HG03521 (cell line): ENCODE data around the gene BSG.
"Not testable (repeated sequence)": the region's sequence is repeated elsewhere in the genome, so short reads cannot be mapped to it uniquely, and the experiment has no call there.

ENCODE experiments used
- ATAC-seq: cut with Tn5 transposase; IDR thresholded peaks from one replicate; pipeline ENCODE4 v1.9.1; 2021; ENCODE audit warnings: mild to moderate bottlenecking, moderate library complexity; ENCODE audit not compliant: unreplicated experiment

Gene BSG

DNA sequence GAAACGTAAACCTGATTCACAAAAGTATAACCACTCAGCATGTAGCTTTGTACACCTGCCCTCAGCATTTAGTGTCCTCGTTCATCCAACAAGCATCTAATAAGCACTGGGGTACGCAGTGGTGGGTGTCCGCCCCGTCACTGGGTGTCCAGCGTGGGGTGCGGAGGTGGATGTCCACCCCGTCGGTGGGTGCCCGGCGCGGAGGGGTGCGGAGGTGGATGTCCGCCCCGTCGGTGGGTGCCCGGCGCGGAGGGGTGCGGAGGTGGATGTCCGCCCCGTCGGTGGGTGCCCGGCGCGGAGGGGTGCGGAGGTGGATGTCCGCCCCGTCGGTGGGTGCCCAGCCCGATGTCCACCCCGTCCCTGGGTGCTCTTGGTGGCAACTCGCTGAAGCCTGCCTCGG is 12.8 kb downstream of the BSG start:
- not testable (repeated sequence) for ATAC-seq

DNA sequence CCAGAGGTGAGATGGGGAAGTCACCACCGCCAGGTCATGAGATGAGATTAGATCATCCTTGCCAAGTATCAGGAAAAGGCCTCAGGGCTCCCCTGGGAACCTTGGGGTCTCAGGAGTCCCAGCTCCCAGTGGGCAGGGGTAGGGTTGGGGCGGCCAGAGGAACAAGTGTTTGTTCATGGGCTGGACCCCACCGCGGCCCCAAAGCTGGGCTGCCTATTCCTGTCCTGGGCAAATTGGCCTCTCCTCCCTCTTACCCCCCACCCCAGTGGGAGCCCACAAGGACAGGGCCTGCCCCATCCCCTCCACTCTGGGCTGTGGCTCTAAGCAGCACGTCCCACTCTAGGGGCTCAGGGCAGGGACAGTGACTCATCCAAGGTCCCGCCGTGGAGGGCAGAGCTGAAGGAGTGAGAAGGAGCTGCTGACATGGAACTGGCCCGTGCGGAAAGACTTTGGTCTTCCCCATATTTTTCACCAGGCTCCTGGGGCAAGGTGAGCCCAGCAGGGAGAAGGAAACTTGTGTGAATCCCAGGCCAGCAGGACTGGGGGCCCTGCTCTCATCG is 13.2 kb downstream of the BSG start:
- ATAC-seq = no peak

DNA sequence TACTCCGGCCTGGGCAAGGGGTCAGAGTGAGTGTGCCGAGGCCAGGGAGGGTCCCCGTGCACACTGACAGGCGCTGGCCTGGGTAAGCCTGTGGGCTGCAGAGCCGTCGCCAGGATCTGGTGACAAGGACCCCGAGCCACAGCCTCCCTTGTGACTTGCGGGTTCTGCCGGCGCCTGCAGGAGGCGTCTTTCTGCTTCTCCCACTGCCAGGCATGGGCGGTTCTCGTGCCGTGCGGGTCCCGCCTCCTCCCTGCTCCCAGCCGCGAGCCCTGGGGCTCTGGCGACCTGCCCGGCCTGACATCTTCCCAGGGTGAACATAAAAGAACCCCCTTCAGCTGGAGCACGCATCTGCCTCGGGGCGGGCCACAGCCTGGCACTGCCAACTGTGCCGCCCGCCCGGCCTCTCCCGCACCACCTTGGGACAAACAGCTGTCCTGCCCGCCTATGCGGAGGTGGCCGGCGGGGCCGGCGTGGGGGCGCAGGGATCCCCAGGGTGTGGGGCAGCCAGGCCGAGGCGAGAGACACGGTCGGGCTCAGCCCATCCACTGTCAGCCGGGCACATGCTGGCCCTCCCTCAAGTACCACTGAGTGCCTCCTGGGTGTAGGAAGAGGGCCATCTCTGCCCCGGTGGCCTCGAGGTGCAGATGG is 15.8 kb downstream of the BSG start:
- ATAC-seq = no peak

DNA sequence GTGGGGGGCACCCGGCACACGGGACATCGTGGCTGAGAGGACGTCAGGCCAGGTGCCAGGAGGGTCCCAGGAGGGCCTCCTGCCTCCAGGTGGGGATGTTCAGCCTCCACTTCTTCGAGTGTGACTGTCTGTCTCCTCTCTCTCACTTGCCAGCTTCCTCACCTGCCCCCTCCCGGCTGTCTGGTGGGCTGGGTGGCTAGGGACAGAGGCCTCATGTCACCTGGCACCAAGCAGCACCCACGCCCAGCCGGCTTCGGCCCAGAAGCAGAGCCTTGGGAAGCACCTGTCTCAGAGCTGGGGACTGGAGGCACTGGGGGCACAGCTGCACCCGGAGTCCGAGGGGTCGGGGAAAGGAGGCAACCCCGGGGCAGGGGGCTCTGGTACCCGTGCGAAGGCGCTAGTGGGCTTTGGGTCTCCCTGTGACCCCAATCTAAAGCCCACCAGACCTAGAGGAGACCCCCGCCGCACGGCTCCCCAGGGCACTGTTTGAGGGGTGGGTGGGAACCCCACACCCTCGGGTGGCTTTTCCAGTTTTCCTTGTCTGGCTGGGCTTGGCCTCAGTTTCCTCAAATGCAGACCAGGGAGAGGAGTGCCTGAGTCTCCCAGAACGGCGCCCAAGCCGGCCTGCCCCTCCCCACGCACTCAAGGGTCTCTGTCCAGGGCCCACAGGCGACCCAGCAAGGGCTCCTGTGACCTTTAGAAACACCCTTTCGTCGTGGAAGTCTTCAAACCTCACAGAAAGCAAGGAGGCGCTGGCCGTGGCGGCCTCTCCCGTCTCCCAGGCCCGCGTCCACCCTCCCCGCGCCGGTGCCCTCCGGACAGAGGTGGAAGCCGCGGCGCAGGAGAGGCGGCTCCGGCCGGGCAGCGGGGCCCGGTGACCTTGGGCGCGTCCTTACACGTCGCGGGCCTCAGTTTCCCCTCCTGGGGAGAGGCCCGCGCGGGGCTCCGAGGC is 16.6 kb downstream of the BSG start:
- no peak for ATAC-seq

DNA sequence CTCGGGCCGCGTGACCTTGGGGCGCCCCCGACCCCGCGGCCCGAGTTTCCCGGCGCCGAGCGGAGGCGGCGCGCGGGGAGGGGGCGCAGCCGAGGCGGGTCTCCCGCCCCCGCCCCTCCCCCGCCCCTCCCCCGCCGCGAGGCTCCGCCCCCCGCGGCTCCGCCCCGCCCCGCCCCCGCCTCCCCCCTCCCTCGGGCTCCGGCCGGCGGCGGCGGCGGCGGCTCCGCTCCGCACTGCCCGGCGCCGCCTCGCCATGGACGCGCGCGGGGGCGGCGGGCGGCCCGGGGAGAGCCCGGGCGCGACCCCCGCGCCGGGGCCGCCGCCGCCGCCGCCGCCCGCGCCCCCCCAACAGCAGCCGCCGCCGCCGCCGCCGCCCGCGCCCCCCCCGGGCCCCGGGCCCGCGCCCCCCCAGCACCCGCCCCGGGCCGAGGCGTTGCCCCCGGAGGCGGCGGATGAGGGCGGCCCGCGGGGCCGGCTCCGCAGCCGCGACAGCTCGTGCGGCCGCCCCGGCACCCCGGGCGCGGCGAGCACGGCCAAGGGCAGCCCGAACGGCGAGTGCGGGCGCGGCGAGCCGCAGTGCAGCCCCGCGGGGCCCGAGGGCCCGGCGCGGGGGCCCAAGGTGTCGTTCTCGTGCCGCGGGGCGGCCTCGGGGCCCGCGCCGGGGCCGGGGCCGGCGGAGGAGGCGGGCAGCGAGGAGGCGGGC is 17.4 kb downstream of the BSG start, which contains the start of gene HCN2:
TSS of gene HCN2 (plus strand) at position 189 of the 703 bp plus-strand sequence. CDS start at position 254, 65 bp downstream.
- ATAC-seq = no peak

DNA sequence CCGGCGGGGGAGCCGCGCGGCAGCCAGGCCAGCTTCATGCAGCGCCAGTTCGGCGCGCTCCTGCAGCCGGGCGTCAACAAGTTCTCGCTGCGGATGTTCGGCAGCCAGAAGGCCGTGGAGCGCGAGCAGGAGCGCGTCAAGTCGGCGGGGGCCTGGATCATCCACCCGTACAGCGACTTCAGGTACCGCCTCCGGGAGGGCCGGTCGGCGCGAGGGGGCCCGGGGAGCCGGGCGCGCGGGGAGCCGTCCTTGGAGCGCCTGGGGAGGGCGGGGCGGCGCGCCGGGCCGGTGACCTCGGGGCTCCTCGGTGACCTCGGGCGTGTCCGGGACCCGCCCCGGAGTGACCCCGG is 18.0 kb downstream of the BSG start:
- no peak for ATAC-seq

DNA sequence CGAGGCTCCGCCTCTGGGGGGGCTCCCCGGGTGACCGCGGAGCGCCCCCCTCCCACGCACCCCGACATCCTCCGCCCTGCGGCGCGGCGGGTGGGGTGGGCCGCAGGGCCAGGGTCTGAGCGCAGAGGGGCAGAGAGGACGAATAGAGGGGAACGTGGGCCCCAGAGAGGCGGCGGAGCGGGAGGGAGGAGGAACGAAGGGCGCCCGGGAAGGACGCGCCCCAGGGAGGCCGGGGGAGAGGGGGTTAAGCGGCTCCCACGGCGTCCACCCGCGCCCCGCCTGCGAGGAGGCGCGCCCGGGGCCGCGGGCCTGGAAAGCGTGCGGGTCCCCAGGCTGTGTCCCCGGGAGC is 18.3 kb downstream of the BSG start:
- ATAC-seq = no peak

DNA sequence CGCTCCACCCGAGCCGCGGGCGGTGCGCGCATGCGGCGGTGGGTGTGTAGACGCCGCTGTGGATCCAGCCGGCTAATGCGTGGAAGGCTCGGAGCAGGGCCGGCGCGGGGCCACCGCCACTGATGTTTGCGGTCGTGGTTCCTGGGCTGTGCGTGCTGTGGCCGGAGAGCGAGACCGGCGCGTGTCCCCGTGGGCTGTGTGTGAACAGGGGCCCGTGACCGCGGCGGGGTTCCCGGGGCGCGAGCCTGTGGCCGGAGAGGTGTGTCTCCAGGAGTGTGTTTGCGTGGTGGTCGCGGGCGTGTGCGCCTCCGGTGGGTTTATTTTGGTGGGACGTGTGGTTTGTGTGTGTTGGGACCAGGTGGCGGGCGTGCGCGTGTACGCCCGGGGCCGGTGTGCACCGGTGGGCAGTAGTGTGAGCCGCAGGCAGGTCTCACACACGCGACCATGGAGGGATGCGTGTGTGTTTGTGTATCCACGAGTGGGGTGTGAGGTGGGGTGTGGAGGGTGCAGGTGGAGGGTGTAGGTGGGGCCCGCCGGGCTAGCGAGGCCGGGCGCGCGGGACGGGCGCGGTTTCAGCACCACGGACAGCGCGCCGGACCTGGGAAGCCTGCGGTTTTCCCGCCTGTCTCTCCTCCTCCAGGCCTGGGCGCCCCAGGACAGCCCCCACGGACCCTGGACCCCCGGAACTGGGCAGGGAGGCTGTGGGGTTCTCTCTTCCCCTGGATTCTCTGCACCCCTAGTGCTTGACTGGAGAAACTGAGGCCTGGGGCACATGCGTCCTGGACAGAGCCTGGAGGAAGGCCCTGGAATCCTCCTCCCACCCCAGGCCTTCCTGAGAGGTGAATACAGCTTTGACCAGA is 18.9 kb downstream of the BSG start:
- ATAC-seq = no peak

DNA sequence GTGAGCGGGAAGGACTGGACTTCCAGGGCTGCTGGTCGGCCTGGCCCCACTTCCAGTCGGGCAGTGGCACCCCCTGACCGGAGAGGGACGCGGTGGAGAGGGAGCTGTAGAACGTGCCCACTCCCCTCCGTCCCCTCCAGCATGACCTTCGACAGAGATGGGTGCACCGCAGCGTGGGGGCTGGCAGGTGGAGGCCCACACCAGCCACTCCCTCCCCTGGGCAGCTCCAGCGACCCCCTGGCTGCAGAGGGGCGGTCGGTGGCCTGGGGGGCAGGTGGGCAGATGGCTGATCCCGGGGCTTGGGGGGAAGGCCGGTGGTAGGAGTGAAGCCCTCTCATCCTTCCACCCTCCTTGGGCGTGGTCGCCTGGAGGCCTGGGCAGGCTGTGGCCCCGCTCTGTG is 19.7 kb downstream of the BSG start:
- no peak for ATAC-seq

DNA sequence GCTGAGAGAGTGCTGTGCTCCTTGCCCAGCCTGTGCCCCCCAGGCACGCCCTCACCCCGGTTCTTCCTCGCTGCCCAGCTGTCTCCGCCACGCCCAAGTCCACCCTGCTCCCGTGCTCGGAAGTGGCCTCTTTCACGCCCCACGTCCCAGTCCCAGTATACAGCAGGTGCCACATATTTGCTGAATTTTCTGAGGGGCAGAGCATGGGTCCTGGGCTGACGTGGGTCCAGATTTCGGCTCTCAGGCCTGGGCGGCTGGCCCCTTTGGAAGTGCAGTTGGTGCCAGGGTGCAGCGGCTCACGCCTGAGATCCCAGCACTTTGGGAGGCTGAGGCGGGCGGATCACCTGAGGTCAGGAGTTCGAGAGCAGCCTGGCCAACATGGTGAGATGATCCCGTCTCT is 20.7 kb downstream of the BSG start:
- no peak for ATAC-seq

DNA sequence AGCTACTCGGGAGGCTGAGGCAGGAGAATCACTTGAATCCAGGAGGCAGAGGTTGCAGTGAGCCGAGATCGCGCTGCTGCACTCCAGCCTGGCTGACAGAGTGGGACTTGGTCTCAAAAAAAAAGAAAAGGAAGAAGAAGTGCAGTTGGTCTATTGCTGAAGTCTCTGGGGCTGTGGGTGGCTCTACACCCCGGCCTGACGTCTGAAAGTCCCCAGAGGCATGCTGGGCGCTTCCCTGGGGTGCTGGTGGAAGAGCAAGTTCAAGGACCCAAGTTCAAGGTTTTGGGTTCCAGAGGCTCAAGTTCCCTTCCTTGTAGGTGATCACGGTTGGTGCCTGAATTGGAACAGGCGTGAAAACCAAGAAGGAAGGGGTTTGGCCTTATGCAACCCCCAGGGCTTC is 21.1 kb downstream of the BSG start:
- no peak for ATAC-seq

DNA sequence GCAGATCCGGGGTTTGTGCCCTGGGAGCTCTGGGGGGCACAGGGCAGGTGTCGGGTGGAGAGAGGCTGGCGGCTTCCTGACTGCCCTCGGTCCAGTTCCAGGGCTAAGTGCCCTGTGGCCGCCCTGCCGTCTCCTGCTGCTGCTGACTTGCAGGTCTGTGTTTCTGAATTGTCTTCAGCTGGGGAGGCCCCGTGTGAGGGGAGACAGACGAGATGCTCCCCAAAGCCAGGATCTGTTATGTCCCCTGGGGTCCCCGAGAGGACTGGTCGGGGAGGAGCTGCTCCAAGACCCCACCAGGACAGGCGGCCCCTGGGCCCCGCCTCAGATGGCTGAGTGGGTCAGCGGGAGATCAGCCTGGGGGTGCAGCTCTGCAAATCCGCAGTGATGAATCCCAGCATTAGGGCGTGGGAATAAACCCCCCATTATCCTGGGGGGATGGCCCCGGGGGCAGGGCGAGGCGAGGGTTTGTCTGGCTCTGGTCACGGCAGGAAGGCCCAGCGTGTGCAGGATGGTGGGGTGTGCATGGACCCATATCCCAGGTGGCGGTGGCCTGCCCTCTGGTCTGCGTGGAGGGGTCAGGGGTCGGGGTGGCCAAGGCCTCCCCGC is 22.0 kb downstream of the BSG start:
- no peak for ATAC-seq

DNA sequence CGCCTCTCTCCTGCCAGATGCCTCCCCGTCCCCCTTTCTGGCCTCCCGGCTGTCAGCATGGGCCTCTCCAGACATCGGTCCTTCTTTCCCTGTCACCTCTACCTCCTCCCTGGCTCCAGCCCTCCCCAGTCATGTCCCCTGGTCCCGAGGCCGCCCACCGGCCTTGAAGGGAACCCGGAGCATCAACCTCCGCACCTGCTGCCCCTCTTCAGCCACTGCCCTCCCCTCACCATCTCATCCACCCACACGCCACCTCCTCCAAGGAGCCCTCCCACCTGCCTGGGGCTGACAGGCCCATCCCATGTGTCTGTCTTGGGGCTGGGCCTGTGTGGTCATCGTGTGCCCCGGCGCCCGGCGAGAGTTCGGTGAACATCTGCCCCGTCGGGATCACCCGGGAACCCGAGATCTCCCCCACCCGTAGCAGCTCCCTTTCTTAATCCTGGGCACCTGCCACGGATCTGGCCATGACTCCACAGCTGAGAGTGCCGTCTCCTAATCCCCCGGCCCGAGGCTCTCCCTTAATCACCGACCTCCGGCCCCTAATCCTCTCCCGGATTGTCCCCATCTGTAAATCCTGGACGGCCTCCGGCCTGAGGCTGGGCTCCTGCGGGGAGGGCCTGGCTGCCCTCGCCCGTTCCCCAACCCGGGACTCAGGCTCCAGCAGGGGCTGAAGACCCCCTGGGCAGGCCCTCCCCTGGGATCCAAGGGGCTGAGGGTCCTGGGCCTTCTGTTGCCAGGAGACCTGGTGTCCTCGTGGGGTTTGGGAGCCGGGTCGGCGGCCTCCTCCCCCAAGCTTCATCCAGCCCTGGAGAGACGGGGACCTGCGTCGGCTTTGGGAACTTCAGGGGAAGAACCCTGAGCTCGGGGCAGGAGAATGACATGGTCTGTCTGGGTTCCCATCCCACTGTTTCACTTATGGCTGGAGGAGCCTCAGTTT is 23.2 kb downstream of the BSG start:
- ATAC-seq = no peak

DNA sequence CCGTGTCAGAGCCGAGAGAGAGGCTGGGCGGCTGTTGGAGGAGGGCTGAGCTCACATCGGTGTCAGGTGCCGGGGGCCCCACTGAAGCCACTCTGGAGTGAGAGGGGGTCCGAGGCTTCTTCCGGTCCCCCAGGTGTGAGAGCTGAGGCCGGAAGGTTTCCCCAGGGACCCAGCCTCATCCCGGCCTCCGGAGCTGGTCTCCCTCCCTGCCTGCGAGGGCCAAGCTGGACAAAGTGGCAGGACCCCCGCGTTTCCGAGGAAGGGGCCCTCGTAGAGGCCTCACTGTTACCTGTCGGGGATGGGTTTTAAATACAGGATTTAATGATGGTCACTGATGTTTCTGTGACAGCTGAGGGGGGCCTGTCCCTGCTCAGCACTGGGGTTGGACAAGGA is 23.9 kb downstream of the BSG start:
- ATAC-seq = no peak

DNA sequence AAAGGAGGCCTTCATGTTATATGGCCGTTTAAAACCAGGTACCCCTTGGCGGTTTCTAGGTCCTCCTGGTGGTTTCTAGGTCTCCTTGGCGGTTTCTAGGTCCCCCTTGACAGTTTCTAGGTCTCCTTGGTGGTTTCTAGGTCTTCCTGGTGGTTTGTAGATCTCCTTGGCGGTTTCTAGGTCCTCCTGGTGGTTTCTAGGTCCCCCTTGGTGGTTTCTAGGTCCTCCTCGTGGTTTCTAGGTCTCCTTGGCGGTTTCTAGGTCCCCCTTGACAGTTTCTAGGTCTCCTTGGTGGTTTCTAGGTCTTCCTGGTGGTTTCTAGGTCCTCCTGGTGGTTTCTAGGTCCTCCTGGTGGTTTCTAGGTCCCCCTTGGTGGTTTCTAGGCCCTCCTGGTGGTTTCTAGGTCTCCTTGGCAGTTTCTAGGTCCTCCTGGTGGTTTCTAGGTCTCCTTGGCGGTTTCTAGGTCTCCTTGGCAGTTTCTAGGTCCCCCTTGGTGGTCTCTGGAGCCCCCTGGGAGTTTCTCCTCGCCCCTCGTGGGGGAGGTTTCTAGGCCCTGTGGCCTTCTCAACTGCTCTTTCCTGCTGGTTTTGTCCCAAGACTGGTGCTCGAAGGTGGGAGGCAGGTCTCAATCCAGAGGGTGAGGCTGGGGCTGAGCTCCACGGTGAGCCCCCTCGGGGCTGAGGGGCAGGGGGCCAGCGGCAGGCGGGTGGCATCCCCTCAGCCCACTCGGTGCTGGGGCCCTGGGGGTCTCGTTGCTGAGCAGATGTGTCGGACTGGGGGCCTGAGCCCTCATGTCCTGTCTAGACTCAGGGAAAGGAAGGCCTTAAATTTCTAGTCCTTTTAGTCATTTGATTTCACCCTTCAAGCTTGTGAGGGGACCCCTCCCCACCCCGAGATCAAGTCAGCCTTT is 25.3 kb downstream of the BSG start:
- ATAC-seq = no peak

DNA sequence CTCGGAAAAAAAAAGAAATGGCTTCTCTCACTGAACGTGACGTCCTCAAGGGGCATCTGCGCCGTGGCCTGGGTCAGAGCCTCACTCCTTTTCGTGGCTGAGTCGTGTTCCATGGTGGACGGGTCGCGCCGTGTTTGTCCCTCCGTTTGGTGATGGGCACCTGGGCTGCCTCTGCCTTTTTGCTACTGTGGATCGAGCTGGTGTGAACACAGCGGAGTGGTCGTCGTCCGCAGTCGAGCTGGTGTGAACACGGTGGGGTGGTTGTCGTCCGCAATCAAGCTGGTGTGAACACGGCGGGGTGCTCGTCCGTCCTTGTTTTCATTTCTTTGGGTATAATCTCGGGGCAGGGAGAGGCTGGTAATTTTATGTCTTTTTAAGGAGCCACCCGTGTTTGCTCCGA is 28.9 kb downstream of the BSG start:
- ATAC-seq = no peak

DNA sequence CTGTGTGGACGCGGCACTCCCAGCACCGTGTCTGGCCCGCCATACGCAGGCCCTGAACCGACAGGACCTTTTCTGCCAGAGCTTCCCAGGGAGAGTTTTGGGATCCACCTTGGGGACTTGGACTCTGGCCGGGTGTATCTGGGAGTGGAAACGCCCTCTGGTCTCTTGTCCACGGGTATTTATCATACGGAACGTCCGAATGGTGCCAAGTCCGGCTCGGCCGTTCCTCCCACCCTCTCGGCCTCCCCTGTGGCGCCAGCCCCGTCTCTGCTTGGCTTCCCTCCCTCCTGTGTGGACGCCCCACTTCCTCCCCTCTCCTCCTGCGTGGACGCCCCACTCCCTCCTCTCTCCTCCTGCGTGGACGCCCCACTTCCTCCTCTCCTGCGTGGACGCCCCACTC is 29.4 kb downstream of the BSG start:
- no peak for ATAC-seq
